ENCODE data around the gene CYP24A1. TPM values are rescaled to one million over a fixed set of nuclear protein-coding genes. Genes with fewer than 3 reads are reported as not detected.

Gene CYP24A1
- total and polyA plus RNA-seq, 2 of the 13 experiments (the other 11 are each of a cell fraction or from before 2014, with no cell fraction given), result 9.4 to 32.7 TPM

DNA sequence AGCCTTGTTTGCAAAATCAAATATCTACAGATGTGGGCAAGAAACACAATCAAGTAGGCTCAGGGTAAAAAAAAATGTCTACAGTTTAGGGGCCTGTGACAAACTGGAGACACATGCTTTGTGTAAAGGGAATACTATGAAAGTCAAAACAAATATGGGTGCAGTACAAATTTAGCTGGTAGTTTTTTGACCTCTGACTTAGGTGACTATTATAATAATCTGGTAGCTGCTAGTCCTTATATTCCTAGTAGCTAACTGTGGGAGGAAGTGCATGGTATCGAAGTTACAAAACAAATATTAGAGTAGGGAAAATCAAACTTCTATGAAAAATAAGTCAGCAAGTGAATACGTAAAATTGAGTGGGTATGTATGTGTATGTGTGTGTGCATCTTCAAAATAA lies 35.4 kb downstream of the CYP24A1 start (continued):
- TF ChIP-seq MXD1 (CRISPR knock-in tag; IDR thresholded peaks at IDR 0.05) (no peak), SALL1 (CRISPR knock-in tag; IDR thresholded peaks at IDR 0.05) (no peak), MAFF (IDR thresholded peaks at IDR 0.05; ENCODE audit: low read depth, low read length) (no peak), GRHL1 (CRISPR knock-in tag; conservative IDR thresholded peaks at IDR 0.05) (no peak)
- TF ChIP-seq, protein P1, sequence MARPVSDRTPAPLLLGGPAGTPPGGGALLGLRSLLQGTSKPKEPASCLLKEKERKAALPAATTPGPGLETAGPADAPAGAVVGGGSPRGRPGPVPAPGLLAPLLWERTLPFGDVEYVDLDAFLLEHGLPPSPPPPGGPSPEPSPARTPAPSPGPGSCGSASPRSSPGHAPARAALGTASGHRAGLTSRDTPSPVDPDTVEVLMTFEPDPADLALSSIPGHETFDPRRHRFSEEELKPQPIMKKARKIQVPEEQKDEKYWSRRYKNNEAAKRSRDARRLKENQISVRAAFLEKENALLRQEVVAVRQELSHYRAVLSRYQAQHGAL (CRISPR knock-in tag; IDR thresholded peaks at IDR 0.05; ENCODE audit: not compliant biosample characterization), result no peak
- TF ChIP-seq, protein P2, sequence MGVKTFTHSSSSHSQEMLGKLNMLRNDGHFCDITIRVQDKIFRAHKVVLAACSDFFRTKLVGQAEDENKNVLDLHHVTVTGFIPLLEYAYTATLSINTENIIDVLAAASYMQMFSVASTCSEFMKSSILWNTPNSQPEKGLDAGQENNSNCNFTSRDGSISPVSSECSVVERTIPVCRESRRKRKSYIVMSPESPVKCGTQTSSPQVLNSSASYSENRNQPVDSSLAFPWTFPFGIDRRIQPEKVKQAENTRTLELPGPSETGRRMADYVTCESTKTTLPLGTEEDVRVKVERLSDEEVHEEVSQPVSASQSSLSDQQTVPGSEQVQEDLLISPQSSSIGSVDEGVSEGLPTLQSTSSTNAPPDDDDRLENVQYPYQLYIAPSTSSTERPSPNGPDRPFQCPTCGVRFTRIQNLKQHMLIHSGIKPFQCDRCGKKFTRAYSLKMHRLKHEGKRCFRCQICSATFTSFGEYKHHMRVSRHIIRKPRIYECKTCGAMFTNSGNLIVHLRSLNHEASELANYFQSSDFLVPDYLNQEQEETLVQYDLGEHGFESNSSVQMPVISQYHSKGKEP (CRISPR knock-in tag; IDR thresholded peaks at IDR 0.05), result no peak
- TF ChIP-seq, protein P3, sequence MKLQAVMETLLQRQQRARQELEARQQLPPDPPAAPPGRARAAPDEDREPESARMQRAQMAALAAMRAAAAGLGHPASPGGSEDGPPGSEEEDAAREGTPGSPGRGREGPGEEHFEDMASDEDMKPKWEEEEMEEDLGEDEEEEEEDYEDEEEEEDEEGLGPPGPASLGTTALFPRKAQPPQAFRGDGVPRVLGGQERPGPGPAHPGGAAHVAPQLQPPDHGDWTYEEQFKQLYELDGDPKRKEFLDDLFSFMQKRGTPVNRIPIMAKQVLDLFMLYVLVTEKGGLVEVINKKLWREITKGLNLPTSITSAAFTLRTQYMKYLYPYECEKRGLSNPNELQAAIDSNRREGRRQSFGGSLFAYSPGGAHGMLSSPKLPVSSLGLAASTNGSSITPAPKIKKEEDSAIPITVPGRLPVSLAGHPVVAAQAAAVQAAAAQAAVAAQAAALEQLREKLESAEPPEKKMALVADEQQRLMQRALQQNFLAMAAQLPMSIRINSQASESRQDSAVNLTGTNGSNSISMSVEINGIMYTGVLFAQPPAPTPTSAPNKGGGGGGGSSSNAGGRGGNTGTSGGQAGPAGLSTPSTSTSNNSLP (IDR thresholded peaks at IDR 0.05; ENCODE audit: low read depth, low read length), result no peak
